Urothelium cell line (cell line): Measurements from ENCODE around the gene ACOT12.
"Not testable (repeated sequence)": the region's sequence is repeated elsewhere in the genome, so short reads cannot be mapped to it uniquely, and the experiment has no call there.

Source experiments
- DNase-seq: peaks from one replicate; pipeline ENCODE4 v3.0.0; 2011; ENCODE audit warnings: low spot score, mixed read lengths
- FAIRE-seq: peaks from 2 replicates; lab custom pipeline; 2011; peaks lifted over from hg19 to GRCh38; lab: Jason Lieb, UNC

The ACOT12 gene

DNA sequence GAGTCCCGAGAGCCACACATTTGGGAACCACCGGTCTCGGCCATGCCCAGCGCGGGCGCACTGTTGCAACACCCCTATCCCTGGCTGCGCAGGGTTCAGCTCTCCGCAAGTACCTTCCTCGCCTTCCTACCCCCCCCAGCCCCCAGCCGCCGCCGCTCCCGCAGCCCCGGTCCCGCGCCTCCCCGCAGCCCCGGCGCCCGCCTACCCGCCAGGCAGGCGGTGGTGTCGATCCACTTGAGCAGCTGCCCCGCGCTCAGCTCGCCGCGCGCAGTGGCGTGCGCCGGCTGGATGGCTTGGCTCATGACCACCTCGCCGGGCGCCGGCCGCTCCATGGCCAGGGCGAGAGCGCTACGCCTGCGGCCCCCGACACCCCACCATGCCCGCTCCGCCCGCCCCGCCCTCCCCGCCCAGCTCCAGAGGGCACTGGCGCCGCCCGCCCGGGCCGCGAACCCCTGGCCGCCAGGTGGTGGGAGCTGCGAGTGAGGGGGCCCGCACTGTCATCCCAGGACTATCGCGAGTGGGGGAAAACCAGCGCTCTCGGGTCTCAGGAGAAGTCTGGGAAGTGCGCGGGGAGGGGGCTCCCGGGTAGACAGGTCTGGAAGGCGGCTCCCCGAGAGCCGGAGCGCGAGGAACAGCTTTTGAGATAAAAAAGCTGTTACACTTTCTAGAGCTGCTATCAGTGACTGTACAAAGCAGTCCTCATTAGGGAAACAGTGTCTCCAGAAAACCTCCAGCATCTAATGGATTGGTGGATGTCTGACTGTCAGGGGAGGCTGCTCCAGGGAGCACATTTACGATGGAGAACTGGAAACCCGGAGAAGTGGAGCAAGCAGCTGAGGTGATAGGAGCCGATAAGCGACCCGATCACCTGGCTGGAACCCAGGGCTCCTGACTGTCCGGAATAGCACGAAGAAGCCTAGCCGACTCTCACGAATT, at the start of gene ACOT12:
TSS of gene ACOT12 (minus strand) at position 352 of the 936 bp plus-strand sequence. CDS start at position 332, 20 bp downstream.
- DNase-seq (no peak), FAIRE-seq (no peak)

DNA sequence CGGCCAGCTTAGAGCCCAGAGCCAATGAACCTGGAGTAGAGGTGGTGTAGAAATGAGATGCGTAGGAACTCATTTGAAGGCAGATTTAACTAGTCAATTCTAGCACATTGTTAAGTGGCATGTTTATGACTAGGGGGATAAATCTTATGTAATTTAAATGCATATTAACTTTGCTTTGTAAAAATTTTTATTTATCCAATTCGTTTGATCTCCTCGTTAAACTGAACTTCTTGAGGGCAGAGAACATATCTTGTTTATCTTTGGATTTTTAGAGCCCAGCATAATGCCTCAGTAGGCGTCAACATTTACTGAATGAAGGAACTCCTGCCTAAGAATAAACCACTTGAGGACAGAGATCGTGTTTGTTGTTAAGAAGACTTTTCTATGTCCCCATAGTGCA, 41.1 kb upstream of the ACOT12 start:
- FAIRE-seq = no peak
- DNase-seq = no peak

DNA sequence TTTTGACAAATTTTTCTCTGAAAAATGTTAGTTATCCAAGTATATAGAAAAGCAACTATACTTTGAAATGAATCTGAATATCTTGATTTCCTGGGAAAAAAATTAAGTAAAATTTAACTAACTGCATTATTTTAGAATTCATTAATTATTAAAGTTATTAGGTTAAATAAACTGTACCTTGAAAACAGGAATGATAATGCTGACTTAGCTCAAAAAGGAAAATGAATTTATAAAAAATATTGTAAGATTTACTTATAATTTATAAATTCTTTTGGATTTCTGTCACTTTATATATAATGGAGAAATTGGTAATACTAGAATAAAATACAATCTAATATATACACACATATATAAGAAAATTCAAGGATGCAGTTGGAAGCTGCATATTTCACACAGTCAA, 36.1 kb upstream of the ACOT12 start:
- DNase-seq (no peak), FAIRE-seq (no peak)

DNA sequence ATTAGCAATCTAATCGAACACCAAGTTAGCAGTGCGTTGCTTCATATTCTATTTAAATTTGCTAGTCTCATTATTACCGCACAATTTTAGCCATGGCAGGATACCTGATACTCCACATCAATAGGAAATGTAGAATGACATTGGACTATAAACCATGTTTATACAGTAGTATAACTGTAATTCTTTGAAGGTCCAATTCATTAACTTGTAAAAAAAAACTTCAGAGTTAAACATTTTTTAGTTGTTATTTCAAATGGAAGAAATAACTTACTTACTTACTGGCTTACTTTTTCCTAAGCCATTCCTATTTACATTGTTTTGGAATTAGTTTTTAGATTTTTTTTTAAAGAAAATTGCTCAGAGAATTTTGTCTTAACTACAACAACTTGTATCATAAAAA, 35.4 kb upstream of the ACOT12 start:
- FAIRE-seq = no peak

DNA sequence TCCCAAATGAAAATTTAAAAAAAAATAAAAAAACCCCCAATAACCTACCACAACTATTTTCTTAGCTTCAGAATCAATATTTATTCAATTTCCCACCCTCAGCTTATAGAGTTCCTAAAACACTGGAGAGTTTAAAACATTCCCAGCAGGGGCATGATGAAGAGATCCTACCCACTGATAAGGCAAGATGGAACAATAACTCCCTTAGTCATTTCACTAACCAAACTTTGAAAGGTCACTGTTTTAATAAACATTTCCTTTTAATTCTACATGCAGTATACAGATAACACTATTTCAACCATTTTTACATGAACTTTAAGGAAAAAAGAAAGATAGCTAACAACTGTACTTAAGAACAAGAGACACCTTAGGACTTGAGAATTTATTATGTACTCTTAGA, 34.9 kb upstream of the ACOT12 start:
- no peak for DNase-seq
- FAIRE-seq = no peak

More for the DNA sequence above, 35.4 kb upstream of the ACOT12 start:
- DNase-seq = no peak

DNA sequence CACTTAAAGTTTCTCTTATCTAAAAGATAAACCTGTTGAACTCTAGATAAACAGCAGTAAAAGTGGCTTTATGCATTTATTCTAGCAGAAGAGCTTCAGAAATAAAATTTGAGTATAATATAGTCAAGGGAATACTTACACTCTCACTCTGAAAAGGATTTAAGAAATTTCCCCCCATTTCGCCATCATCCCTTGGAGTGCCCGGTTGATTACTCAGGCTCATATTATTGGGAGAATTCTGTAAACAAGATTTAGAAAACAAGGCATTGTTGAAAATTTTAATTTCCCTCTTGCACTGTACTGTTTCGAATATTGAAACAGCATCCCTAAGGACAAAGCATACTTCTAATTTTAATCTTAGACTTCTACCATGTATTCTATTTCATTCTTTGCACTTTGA, 34.5 kb upstream of the ACOT12 start:
- FAIRE-seq = no peak
- no peak for DNase-seq

DNA sequence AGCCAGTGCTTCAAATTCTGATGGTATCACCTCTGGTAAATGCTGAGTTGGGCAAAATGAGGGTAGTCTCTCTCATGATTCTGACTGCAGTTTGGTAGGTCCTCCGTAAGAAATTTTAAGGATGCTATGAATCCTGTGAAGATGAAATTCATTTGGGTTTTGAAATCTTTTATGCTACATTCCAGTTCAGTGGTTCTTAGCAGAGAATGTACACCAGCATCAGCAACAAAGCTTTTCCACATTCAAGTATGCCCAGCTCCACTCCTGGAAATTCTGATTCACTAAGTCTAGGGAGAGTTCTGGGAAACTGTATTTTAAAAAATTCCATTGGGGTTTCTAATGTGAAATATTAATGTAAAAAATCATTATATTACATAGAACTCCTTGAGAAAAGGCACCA, 33.6 kb upstream of the ACOT12 start:
- no peak for FAIRE-seq
- DNase-seq = no peak

DNA sequence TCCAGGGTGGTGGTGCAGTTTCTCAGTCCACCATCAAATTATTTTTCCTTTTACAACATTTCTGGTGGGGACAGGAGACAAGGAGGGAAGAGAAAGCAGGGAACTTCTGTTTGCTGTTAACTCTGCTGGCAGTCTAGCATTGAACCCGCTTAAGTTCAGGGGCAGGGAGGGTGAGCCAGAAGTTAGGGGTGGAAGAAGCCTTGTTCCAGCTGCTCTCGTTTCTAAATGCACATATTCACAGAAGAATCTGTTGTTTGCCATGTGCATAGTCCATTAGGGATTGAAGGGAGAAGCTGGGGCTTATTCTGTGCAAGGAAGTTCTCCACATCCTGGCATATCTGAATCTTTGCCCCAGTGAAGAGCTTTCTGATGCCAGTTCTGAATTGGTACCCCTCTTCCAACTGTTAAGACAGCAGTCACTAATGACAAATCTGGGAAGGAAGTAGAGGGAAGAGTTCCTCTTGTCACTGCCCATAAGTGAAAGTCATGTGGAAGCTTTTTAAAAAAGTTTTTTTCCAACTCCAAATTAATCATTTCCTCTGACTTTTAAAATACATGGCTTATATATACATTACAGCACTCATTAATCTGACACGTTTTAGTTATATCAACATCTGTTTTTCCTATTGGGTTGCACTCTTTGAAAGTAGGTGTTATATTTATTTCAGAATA, 32.6 kb upstream of the ACOT12 start:
- no peak for FAIRE-seq
- DNase-seq = no peak

DNA sequence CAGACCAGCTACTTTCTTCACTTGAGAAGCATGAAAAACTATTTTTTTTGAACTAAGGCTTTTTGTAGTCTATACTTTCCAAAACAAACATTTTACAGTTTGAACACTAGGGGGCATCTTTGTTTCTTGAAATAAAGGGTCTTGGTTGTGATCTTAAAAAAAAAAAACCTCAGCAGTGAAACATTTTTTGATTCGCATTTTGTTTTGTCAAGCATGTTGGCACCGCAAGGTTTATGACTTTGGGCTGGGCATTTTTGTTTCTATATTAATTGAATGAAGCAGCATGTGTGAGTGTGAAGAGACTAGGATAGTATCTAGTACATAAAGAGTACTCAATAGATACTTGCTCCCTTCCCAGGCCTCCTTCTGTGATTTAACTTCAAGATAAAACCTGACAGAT, 31.6 kb upstream of the ACOT12 start:
- FAIRE-seq = no peak
- DNase-seq = peak; percentile 17

DNA sequence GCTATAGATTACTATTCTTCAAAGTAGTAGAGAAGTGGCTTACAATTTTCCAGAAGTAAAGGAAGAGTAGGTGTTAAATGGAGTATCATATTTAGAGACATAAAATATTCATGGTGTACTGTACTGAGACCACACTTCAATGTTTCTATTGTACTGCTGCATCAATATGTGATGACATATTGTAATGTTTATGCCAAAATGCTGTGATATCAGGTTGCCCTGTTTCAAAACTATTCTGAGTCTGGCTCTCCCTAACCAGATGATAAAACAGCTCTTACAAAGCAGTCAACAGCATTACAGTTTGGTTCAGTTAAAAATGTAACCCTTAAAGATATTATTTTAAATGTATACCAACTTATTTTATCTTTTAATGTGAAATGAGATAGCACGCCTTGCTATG, 30.8 kb upstream of the ACOT12 start:
- FAIRE-seq (no peak), DNase-seq (no peak)

DNA sequence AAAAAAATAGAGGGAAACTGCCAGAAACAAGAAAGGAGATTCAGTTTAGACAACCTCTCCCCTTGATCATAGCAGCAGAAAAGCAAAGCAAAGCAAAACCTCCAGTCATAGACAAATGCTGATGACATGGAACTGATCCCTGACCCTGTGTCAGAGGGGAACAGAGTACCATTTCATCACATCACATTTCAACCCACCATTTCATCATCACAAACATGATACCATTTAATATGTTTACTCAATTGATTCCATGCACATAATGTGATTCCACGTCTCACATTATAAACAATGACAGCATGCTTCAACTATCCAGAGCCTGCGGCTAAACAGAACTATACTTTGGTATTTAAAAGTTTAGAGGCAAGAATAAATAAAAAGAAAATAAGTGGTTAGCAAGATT, 28.7 kb upstream of the ACOT12 start:
- no peak for DNase-seq
- no peak for FAIRE-seq

DNA sequence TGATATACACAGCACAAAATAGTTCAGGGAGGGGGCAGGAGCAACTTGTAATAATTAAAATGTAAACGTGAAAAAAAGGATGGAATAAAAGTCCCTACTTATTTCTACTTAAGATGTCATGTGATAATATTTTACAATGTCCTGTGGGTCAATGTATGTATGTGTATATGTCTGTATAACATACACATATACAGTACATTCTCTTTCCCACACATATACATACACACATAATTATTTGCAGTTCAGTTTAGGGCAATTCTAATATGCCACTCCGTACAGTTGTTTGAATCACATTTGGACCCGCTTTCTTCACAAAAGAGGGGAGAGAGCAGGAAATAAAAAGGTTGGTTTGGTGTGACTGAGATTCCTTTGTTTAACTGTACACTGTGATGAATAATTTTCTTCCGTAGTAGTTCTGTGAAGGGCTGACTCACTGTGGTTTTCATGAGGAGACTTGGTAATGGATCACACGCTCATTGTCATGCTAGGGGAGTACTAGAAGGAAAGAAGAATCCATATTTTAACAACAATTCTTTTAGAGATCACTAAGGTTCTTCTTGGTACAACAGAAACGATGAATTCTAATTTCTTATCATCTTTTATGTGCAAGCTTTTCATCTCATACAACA, 26.2 kb upstream of the ACOT12 start:
- DNase-seq (peak; percentile 71), FAIRE-seq (no peak)

DNA sequence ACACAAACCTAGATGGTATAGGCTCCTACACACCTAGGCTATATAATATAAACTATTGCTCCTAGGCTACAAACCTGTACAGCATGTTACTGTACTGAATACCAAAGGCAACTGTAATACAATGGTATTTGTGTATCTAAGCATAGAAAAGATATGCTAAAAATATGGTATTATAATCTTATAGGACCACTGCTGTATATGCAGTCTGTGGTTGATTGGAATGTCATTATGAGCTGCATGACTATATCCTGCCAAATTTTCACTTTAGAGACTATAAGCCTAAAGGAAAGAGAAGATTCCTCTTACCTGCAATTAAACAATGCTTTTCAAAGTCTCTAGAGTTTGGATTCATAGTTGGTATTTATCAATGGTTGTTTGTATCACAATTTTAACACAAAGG, 24.7 kb upstream of the ACOT12 start:
- FAIRE-seq (no peak), DNase-seq (no peak)

DNA sequence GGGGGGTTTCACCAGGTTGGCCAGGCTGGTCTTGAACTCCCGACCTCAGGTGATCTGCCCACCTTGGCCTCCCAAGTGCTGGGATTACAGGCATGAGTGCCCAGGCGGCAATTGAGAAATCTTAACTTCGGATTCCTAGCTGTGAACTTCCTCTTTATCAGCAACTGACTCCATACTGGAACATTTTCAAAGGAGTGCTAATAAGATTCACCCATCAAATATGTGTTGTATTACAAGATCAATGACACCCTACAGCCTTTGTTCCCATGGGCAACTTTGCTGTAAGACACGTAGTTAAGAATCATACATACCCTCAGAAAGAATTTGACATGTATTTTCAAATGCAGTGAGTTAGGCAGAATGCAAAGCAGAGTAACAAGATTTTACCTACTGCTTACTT, 23.1 kb upstream of the ACOT12 start:
- DNase-seq (no peak), FAIRE-seq (peak; percentile 27)

DNA sequence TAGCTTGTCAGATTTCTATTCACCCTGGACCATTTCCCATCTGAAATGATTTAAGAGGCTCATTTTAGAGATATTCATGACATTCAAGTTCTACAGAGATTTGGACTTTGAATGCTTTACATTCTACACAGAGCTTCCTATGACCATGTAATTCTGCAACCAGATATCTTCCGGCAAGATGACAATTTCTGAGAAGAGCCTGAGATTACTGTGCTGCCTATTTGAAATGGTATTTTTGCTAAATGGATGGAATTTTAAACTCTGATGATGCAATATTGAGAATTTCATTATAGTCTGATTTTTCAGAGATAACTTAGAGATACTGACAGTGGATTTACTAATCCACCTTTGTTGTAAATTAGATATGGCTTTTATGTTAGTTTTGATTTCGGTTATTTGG, 16.0 kb upstream of the ACOT12 start:
- FAIRE-seq (no peak), DNase-seq (no peak)

DNA sequence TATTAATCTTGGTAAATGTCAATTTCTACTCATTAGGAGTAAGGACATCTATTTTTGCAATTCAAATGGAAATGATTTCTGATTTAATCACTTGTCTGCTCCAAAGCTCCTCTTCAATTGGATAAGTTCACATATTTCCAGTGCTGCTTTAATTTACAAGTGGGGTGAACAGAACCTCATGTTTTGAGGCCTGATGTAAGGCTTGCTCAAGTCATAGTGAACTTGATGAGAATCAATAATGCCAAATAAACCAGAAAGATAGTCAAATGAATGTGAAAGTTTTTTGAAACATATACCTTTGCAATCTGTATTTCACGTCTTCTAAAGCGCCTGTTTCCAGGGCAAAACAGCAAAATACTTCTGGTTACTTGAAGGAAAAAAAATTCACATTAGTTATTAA, 15.4 kb upstream of the ACOT12 start:
- FAIRE-seq (no peak), DNase-seq (no peak)

DNA sequence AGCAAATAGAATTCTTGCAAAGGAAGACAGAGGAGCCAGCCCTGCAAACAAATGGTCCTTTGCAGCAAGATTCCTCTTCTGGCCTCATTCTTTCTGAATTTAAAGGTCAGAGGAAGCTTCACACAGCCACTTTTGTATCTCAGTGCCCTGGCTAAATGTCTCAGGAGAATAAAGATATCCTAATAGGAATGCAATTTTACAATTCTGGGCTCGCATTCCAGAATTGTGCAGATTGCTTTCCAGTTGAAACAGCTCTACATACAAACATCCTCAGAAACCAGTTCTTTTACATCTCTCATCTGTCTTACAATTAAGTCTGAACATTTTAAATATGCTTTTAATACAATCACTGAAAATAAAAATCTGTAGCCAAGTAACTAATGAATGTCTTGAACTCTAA, 14.6 kb upstream of the ACOT12 start:
- FAIRE-seq (no peak), DNase-seq (no peak)

DNA sequence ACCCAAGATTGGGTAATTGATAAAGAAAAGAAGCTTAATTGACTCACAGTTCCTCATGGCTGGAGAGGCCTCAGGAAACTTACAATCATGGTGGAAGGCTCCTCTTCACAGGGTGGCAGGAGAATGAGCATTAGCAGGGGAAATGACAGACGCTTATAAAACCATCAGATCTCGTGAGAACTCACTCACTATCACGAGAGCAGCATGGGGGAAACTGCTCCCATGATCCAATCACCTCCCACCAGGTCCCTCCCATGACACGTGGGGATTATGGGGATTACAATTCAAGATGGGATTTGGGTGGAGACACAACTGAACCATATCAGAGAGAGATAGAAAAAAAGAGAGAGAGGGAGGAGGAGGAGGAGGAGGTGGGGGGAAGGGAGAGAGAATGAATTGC, 13.9 kb upstream of the ACOT12 start:
- not testable (repeated sequence) for DNase-seq, FAIRE-seq

DNA sequence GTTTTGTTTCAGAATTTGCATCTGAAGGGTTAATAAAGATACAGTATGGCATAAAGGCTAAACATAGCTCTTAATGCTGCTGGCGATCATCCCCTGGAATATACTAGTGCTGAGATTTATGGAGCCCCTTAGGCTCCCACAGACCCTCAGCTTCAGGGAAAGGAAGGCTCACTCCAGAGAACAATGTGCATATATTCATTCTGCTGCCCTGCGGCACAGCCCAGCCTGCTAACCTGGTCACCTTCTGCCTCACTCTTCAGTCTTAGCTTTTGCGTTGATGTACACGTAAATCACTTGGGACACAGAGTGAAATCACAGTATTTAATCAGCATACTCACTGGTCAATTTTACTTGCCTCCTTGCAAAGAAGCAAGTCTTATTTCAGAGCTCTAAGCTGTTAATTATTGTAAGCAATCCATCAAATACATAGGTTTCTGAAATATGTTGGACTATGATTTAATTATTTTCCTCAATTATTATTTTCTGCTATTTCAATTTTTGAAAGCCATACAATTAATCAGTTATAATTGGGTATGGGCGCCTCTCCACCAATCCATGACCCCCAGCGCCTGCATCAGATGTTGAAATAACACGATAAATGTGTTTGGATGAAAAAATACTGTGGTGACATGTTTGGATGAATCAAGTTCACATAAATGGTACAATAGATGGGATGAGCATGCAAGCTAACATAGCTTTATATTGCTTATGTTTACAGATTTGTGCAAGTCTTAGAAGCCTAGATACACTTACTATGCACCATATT, 11.4 kb upstream of the ACOT12 start:
- DNase-seq = no peak
- FAIRE-seq = no peak

DNA sequence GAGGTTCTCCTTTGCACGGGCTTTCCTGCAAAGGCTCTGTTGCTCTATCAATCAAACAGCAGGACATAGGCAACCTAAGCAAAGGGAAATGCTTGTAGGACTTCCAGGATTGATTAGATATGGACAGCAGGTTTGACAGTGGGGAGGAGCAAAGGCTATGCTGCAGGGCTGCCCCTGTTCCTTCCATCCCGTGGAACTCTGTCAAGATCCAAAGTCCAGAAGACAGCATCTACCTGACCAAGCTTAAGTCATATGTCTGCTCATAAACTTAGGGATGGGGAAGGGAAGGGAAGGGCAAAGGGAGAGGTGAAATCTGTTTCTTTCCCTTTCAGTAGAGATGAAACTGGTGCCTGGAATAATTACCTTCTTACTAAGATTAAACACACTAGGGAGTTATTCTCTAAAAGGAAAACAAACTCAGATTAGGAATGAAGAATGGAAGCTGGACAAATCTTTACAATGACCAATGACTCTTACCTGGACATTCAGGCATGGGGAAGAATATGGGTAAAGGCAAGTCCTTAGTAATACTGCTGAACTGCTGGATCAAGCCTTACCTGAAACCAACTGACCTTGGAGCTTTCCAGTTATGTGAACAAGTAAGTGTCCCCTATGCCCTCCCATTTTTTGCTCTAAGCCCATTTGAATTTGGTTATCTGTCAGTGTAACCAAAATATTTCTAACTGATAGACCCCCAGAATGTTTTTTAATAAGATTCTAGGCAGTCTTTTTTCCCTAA, 8.4 kb upstream of the ACOT12 start:
- FAIRE-seq = no peak

More for the DNA sequence above, 8.4 kb upstream of the ACOT12 start:
- no peak for DNase-seq
